HG03460 (cell line): ENCODE measurements around the gene TMEM200A.

Experiments
- ATAC-seq: cut with Tn5 transposase; IDR thresholded peaks from one replicate; pipeline ENCODE4 v1.9.1; 2021; ENCODE audit not compliant: unreplicated experiment

The TMEM200A gene

DNA sequence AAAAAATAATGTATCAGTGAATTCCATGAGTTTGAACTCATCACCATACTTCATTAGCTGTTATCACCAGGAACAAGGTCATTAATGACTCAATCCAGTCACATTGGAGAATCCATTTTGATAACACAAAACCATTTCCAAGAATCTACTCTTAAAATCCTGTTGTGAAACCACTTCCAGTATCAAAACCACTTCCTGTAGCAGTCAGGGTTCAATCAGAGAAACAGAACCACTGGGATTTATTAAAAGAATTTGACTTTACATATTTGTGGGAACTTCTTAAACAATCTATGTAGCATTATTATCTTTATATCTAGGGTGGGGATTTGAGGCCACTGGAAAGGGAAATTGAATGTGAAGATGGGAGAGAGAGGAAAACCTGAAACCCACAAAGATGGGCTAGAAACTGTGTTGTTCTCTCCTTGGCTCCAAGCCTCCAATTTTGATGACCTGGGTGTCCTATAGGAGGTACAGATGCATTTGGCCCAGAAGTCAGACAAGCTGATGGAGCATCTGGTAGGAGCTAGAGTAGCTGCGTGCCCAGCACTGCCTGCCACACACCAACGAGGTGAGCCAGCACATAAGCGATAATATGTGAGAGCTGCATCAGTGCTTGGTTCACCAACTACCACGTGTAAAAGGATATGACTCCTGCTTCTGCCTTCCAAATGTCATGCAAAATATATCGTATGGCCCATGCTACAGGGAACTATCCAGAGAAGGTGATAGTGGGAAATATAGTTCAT, 117.0 kb downstream of the TMEM200A start:
- ATAC-seq: no peak

DNA sequence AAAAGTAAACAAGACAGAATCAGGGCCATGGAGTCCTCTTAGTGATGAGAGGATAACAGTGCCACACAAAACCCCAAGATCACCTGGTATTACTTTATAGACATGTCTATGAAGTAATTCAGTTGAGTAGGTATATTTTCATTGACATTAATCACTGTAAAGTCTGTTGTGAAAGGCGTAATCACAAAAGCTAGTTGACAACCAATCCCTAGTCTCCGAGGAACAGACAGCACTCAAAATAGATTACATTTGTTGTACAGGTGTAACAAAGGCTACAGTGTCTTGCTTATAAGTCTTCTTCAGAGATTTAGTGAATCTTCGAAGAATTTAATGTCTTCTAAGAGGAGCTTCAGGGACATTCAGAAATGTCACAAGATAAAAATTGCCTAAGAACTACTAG, 120.1 kb downstream of the TMEM200A start:
- ATAC-seq: no peak

DNA sequence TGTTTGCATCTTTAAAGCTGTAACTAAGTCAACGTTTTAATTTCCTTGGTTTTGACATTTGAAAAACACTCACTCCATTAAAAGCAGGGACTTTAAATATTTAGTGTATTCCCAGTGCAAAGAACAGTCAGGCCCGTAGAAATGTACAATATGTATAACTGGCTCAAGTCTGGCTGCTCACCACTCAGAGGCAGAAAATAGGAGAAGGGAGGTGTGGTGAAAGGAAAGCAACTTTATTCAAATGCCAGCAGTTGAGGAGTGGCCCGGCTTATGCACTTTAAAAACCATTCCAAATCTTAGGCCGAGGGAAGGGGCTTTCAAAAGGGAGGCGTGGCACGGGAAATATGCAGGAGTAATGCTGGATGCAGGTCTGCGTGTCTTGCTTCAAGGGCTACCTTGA, 120.6 kb downstream of the TMEM200A start:
- no peak for ATAC-seq

DNA sequence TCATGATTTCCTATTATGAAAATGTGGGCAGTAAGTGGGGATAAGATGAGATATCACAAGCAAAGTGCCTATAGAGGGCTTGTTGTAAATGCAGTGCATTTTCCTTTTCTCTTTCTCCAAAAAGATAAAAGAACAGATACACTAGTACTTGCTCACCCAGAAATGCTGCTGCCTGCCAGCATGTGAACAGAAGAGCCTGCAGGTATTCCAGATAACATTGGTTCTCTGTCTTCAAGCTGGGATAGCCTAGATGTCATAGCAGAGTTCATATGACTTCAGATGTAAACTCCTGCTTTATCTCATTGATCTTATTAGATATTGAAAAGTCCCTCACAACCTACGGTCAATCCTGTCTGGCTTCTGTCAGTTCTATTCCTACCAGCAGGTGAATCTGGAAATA, 123.7 kb downstream of the TMEM200A start:
- no peak for ATAC-seq
